NCI-H2171 (cell line): ENCODE data around the gene PTPRT.

ENCODE experiments used
- DNase-seq: peaks from one replicate; lab custom pipeline; 2025; lab: John Stamatoyannopoulos, UW

The PTPRT gene

GRCh38 chr20:42191140-42191860, 998.4 kb downstream of the PTPRT start:
- no peak for DNase-seq

GRCh38 chr20:42190084-42190483, 999.6 kb downstream of the PTPRT start:
- no peak for DNase-seq

GRCh38 chr20:42186337-42186736, 1003.4 kb downstream of the PTPRT start:
- no peak for DNase-seq

GRCh38 chr20:42183147-42183546, 1006.6 kb downstream of the PTPRT start:
- DNase-seq = no peak

GRCh38 chr20:42181064-42181463, 1008.6 kb downstream of the PTPRT start:
- DNase-seq = no peak

GRCh38 chr20:42179768-42180167, 1009.9 kb downstream of the PTPRT start:
- no peak for DNase-seq

GRCh38 chr20:42173440-42173839, 1016.3 kb downstream of the PTPRT start:
- DNase-seq = peak; percentile 10

- DNase-seq = no peak
Measured at GRCh38 chr20:42164121-42164890, 1025.4 kb downstream of the PTPRT start.

- peak; percentile 14 for DNase-seq
Measured at GRCh38 chr20:42161228-42161829, 1028.4 kb downstream of the PTPRT start.

GRCh38 chr20:42159808-42160207, 1029.9 kb downstream of the PTPRT start:
- no peak for DNase-seq

- DNase-seq = no peak
Measured at GRCh38 chr20:42158272-42158671, 1031.4 kb downstream of the PTPRT start.

- no peak for DNase-seq
Measured at GRCh38 chr20:42155586-42155985, 1034.1 kb downstream of the PTPRT start.

GRCh38 chr20:42152575-42152974, 1037.1 kb downstream of the PTPRT start:
- DNase-seq = no peak

- DNase-seq = no peak
Measured at GRCh38 chr20:42150230-42150629, 1039.5 kb downstream of the PTPRT start.

- DNase-seq = no peak
Measured at GRCh38 chr20:42138729-42139128, 1051.0 kb downstream of the PTPRT start.

GRCh38 chr20:42134265-42135098, 1055.2 kb downstream of the PTPRT start:
- no peak for DNase-seq

GRCh38 chr20:42130810-42131596, 1058.7 kb downstream of the PTPRT start:
- no peak for DNase-seq

GRCh38 chr20:42125426-42125825, 1064.3 kb downstream of the PTPRT start:
- DNase-seq = no peak

GRCh38 chr20:42123981-42124473, 1065.7 kb downstream of the PTPRT start:
- no peak for DNase-seq

- no peak for DNase-seq
Measured at GRCh38 chr20:42118409-42119125, 1071.1 kb downstream of the PTPRT start.
